ENCODE data around the gene COL4A6.

DNA sequence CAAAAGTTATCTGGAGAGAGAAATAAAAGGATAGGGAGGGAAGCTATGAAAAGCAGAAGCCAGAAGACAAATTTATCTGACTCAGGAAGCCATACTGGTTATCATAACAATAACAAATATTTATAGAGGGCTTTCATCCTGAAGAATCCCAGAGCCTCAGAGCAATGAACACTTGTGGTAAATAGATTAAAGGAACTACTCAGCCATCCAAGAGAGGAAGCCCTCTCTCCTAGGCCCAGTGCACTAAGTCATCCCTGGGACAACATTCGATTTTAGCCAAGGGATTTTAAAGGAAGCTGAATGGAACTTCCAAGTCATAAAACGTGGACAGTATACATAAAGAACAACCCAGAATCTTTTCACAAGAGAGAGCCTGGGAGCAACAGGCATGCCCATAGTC lies 76.9 kb downstream of the COL4A6 start:
- TF ChIP-seq, protein P1, sequence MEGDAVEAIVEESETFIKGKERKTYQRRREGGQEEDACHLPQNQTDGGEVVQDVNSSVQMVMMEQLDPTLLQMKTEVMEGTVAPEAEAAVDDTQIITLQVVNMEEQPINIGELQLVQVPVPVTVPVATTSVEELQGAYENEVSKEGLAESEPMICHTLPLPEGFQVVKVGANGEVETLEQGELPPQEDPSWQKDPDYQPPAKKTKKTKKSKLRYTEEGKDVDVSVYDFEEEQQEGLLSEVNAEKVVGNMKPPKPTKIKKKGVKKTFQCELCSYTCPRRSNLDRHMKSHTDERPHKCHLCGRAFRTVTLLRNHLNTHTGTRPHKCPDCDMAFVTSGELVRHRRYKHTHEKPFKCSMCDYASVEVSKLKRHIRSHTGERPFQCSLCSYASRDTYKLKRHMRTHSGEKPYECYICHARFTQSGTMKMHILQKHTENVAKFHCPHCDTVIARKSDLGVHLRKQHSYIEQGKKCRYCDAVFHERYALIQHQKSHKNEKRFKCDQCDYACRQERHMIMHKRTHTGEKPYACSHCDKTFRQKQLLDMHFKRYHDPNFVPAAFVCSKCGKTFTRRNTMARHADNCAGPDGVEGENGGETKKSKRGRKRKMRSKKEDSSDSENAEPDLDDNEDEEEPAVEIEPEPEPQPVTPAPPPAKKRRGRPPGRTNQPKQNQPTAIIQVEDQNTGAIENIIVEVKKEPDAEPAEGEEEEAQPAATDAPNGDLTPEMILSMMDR (IDR thresholded peaks at IDR 0.05; ENCODE audit: low read length), result no peak
- TF ChIP-seq EZH2phosphoT487 (IDR thresholded peaks at IDR 0.05; ENCODE audit: low read length), result no peak
- TF ChIP-seq EZH2 (optimal IDR thresholded peaks at IDR 0.05; ENCODE audit: low read depth, low read length), result no peak
